HG03095 (cell line): ENCODE measurements around the gene TTBK2.
"Not testable (repeated sequence)": the region's sequence is repeated elsewhere in the genome, so short reads cannot be mapped to it uniquely, and the experiment has no call there.

Source experiments
- ATAC-seq: cut with Tn5 transposase; IDR thresholded peaks from one replicate; pipeline ENCODE4 v1.9.1; 2021; ENCODE audit warnings: moderate library complexity; ENCODE audit not compliant: unreplicated experiment

The TTBK2 gene

DNA sequence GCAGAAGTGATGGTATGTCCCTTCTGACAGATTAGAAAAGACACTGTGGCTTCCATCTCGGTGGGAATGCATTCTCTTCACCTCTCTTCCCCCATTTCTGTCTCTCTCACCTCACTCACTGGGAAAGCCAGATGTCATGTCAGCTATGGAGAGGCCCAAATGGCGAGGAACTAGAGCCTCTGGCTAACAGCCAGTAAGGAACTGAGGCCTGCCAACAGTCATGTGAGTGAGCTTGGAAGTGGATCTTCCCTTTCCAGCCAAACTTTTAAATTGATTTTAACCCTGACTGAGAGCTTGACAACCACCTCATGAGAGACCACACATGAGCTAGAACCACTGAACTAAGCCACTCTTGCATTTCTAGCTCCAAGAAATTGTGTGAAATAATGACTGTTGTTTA is 148.4 kb downstream of the TTBK2 start:
- no peak for ATAC-seq

- ATAC-seq: not testable (repeated sequence)
These were observed 154.5 kb downstream of the TTBK2 start for GRCh38 chr15:42766109-42766508.

- not testable (repeated sequence) for ATAC-seq
These were observed 156.3 kb downstream of the TTBK2 start for GRCh38 chr15:42764154-42764731.

GRCh38 chr15:42761813-42762212 is 158.8 kb downstream of the TTBK2 start:
- not testable (repeated sequence) for ATAC-seq

DNA sequence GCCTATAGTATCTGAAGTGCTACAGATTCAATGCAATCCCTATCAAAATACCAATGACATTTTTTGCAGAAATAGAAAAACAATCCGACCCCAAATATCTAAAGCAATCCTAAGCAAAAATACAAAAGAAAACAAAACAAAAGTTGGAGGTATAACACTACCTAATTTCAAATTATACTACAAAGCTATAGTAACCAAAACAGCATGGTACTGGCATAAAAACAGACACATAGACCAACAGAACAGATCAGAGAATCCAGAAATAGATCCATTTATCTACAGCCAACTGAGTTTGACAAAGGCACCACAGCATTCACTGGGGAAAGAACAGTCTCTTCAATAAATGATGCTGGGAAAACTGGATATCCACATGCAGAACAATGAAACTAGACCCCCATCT is 159.8 kb downstream of the TTBK2 start:
- ATAC-seq: no peak

- no peak for ATAC-seq
These were observed 161.5 kb downstream of the TTBK2 start for GRCh38 chr15:42759093-42759492.

- no peak for ATAC-seq
These were observed 170.3 kb downstream of the TTBK2 start for GRCh38 chr15:42750306-42750705.

GRCh38 chr15:42749266-42749665 is 171.3 kb downstream of the TTBK2 start:
- ATAC-seq: no peak

DNA sequence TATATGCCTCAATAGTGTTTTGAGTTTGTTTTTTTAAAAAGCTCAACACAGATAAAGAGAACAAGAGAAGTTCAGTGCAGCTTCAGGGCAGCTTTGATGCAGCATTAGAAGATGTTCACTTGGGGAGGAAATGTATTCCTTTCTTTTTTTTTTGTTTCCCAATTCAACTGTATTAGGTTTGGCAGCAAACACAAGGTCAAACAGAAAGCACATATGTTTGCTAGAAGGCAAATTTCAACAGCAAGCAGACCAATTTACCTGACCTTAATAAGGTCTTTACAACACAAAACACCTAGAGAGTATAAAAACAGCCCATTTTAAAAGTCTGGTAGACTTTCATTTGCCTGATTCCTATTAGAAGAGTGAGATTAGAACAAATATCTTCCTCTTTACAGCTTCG is 176.4 kb downstream of the TTBK2 start:
- no peak for ATAC-seq

DNA sequence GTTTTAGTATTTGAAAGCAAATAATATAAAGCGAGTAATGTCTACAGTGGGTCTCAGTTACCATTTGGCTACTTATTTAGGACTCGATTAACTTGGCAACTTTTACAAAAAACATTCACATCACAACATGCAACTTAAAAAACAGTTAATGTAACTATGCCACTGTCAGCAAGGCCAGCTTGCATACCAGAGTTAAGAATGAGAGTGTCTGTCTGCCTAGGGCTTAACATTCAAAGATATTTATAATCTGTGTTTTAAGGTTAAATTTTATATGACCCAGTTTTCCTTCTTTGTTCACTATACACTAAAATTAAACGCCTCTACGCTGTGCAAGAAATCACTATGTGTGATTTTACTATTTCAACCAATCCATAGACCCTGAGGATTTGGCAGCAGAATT is 178.4 kb downstream of the TTBK2 start:
- no peak for ATAC-seq

DNA sequence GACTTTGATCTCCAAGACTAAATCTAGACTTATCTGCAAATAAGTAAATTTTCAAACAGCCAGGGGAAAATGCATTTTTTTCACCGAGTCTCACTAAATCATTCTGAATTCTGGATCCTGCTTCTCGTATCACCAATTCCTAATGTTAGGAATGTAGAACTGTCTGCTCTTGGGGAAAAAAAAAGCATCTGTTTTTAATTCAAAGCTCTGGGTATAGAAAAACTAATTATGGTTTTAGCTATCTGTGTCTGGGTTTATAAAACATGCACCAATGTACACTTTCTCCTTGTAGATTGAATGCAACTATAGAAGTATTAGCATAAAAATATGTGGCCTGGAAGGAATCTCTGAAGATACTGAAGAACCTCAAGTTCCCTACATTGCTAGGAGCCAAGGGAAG is 178.9 kb downstream of the TTBK2 start:
- ATAC-seq: no peak

- no peak for ATAC-seq
These were observed 182.8 kb downstream of the TTBK2 start for GRCh38 chr15:42737529-42738328.

- peak; percentile 76 for ATAC-seq
These were observed 183.6 kb downstream of the TTBK2 start, which contains the start of gene CDAN1 for GRCh38 chr15:42736793-42737528. CDAN1 (minus strand) TSS chr15:42737128; CDS start chr15:42737102, 26 bp downstream.

GRCh38 chr15:42736178-42736792 is 184.3 kb downstream of the TTBK2 start:
- peak; percentile 30 for ATAC-seq

DNA sequence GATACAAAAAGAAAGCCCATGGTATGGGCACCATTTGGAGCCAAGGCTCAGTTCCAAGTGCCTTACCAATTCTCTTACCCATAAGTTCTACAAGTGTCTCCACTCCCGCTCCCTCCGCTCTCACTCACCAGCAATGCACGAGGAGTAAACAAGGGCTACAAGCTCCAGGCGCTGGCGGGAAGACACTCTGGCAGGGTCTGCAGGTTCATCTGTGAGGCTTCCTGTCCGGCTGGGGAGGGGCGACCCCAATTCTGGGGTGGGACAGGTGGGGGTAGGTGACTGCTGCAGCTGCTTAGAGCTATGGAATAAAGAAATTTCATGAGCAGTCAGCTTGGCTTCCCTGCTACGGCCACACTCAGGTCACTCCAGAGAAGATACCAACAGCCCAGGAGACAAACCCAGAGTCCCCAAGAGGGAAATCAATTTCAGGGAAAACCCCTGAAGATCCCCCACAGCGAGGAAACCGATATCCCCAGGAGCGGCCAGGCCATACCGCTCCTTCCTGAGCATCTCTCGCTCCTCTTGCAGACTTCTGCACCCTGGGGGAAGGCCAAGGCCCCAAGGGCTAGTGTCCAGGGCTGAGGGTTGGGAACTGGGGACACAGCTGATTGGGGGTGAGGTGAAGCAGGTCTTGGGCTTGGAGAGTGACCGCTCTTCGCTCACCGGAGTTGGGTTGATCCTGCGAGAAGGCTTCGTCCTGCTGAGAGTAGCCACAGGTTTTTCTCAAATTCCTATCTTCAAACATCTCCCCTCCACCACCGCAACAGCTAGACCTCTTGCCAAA is 185.0 kb downstream of the TTBK2 start:
- no peak for ATAC-seq

DNA sequence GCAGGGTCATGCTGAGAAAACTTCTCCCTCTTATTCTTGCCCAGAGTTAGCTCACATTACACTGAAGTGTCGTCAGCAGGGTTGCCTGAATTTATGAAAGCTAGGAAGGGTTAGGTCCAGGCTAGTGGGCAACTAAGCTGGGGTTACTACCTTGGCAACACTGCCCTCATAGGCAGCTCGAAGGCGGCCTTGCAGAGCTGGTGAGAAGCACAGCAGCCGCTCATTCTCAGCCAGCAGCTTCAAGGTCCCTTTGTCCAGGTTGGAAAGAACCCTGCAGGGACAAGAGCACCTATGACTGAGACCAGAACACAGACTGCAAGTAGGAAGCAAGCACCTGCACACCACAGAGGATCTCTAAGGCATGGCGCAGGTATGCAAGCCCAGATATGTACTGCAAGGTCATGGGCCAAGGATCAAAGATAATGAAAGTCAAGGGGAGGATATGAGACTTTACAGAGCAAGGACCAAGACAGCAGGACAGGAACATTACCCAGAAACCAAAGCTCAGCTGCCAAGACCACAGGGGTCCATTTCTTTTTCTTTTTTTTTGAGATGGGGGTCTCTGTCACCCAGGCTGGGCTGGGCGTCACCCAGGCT is 186.4 kb downstream of the TTBK2 start:
- no peak for ATAC-seq

DNA sequence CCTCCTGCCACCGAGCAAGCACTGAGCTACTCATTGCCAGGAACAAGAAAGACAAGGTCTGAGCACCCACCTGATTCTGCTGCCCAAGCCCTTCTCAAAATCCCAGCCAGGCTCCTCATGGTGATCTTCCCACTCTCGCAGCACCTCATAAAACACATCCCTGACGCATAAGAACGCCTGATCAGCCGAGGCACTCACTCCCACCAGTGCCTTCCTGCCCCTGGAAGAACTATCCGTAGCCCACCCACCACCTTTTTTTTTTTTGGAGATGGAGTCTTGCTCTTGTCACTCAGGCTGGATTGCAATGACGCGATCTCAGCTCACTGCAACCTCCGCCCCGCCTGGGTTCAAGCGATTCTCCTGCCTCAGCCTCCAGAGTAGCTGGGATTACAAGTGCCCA is 187.6 kb downstream of the TTBK2 start:
- no peak for ATAC-seq

- ATAC-seq: no peak
These were observed 188.3 kb downstream of the TTBK2 start for GRCh38 chr15:42732095-42732827.

DNA sequence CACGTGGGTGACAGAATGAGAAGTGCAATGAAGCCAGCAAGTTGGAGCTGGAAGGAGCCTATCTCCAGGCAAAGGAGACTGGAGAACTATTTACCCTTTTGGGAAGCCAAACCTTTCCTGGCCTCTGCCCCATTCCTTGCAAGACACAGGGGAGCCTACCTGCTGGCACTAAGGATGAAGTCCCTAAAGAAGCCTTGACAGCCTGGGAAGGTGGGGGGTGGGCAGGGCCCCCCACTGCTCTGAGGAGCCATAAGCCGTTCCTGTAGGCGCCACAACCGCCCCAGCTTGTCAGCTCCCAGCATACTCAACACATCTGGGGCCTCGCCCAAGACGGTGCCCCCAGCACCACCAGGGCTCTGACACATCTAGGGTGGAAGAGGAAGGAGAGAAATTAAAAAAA is 189.1 kb downstream of the TTBK2 start:
- ATAC-seq: no peak

DNA sequence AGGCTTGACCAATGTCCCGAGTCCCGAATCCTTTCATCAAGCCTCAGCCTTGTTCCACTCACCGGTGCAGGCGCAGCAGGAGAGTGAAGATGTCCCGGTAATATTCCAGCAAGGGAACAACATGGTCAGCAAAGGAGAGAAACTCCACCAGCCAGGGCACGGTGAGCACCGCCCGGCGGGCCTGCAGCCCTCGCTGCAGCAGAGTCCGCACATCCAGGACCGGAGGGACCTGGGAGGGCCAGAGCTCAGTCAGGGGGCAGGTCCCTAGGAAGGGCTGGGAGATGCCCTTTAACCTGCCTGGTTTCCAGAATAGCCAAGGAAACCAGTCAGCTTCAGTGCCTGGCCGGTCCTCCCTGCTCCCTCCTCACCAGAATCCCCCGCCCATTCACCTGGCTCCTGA is 190.0 kb downstream of the TTBK2 start:
- ATAC-seq: no peak
